Stimulated activated naive CD4-positive, alpha-beta T cell treated with Interleukin-2 at 50 U/mL for 16 hours (primary cell): ENCODE data around the gene PTX3.

ENCODE experiments used
- DNase-seq: peaks from one replicate; lab custom pipeline; 2025; lab: John Stamatoyannopoulos, UW

The PTX3 gene

DNA sequence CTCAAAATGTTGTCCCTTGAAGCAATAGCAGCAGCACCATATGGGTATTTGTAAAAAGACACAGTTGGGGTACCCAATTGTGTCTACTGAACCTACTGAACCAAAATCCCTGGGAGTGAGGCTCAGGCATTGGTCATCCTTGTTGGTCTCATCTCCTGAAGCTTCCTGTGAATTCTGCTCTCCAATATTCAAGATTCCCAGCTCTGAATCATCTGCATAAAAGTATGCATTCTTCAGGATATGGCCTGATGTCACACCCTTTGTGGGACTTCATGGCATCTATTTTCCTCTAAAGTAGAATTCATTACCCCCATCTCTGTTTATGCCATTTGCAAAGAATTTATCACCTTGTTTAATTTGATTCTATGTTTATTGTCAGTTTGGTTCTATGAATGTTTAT is 13.3 kb upstream of the PTX3 start:
- no peak for DNase-seq

DNA sequence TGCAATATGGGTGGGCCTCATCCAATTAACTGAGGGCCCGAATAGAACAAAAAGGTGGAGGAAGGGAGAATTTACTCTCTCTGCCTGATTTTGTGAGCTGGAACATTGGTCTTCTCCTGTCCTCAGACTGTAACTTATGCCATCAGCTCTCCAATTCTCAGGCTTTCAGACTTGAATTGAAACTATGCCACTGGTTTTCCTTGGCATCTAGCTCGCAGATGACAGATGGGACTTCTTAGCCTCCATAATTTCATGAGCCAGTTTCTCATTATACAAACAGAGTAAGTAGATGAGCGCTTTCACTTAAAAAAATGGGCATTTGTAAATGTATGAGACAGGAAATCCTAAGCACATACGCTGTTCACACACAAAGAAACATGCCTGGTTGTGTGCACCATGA is 8.7 kb upstream of the PTX3 start:
- DNase-seq = no peak

GRCh38 chr3:157428853-157429252 is 7.8 kb upstream of the PTX3 start:
- DNase-seq = no peak

DNA sequence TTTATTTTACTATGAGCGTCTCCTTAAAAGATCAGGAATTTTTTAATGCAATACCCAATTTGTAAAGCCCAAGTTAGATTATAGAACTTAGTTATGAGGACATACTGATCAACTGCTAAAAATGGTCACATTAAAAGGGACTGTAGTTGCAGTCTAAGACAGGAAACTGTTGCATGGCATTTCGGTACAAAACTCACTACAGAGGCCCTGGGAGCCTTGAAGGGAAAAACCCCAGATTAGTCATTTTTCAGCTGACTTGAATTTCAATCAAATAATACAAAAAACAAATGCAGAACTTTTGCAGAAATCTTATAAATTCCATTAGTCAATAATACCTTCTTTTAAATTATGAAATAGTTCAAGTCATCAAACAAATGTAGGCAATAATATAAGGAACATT is 6.9 kb upstream of the PTX3 start:
- no peak for DNase-seq

DNA sequence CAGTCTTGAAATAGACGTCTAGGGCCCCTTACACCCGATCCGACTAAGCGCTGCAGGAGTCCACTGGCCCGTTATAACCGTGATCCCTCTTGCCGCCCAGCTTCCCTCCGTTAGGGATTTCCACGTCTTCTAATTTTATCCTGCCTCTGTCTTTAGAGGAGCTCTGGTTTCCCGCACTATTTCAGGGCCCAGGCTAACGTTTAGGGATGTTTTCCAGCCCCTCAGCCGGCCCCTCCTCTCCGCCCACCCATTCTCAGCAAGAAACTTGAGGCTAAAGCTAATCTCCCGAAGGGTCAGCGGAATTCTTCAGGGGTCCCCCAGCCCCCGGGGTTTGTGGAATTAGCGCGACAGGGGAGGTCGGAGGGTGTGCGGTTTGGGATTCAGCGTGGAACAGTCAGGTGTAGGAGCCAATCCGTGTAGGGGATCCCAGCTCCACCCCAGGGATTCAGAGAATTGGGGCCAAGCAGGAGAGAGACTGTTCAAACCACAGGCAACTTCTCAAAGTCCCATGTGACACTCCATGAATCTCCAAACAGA is 1.6 kb downstream of the PTX3 start:
- no peak for DNase-seq

DNA sequence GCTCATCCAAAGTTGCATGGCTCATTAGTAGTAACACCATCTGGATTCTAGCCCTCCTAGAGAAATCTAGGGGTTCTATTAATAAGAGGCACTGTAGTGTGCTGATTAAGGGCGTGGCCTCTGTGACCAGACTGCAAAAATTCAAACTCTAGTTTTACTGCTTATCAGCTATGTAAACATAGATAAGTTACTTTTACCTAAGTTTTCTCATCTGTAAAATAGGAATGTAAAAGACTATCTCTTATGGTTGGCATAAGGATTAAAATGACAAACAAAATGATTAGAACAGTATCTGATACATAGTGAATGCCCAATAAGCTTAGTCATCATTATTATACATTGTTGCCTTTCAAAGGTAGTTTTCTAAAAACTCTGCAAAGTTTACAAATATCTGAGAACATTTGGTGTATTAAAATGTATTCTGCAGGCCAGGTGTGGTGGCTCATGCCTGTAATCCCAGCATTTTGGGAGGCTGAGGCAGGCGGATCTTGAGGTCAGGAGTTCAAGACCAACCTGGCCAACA is 4.5 kb downstream of the PTX3 start:
- DNase-seq = no peak

DNA sequence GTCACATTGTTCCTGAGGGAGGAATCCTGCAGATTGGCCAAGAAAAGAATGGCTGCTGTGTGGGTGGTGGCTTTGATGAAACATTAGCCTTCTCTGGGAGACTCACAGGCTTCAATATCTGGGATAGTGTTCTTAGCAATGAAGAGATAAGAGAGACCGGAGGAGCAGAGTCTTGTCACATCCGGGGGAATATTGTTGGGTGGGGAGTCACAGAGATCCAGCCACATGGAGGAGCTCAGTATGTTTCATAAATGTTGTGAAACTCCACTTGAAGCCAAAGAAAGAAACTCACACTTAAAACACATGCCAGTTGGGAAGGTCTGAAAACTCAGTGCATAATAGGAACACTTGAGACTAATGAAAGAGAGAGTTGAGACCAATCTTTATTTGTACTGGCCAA is 6.1 kb downstream of the PTX3 start:
- no peak for DNase-seq

GRCh38 chr3:157443905-157444796 is 7.5 kb downstream of the PTX3 start:
- no peak for DNase-seq

DNA sequence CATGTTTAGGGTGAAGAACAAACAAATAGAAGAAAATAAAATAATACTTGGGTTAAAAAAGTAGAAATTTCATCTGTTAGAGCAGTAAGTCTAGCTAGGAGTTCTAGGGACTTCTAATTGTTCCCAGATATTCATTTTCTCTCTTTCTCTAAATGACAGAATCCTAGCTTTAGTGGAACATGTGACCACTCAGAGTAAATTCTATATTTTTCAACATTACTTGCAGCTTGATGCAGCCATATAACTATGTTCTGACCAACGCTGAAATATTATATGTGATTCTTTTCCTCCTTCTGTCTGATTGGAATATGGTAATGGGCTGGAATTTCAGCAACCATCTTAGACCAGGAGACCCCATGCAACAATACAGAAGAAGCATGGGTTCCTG is 8.1 kb downstream of the PTX3 start:
- DNase-seq = no peak

GRCh38 chr3:157445857-157446256 is 9.2 kb downstream of the PTX3 start:
- no peak for DNase-seq

- no peak for DNase-seq
Observed at GRCh38 chr3:157447026-157447694, 10.5 kb downstream of the PTX3 start.

GRCh38 chr3:157452097-157452496 is 15.4 kb downstream of the PTX3 start:
- DNase-seq = no peak

DNA sequence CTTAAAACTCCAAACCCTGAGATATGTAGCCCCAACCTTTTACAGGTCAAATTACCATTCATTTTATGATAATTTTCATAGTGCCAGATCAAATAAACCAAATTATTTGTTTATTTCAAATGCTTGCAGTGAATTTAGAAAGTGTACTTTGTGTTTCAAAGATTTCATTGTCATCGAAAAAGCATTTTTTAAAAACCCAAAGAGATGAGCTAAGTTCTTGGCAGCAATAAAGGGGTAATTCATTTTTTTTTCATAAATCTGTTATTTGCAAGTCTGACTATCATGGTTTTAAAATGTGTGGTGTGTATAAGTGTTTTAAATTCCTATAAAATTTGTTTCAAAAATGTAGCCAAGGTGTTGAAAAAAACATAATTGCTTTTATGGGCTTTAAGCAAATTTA is 17.2 kb downstream of the PTX3 start:
- no peak for DNase-seq

DNA sequence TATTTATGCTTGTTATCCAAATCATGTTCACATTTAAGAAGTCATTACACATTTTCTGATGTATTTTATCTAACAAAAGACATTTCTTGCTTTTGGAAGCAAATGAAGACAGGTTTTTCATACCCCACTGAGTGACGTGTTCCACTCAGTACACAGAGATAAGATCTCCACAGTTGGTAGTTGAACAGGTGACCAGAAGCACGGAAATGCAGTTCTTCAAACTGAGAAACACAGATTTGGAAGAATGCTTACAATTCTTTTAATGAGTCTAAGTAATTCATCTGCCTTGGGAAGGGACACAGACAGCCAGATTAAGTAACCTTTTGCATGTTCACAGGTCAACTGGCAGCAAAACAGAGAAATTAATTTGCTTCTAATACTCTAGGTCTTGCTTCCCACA is 23.1 kb downstream of the PTX3 start:
- no peak for DNase-seq

DNA sequence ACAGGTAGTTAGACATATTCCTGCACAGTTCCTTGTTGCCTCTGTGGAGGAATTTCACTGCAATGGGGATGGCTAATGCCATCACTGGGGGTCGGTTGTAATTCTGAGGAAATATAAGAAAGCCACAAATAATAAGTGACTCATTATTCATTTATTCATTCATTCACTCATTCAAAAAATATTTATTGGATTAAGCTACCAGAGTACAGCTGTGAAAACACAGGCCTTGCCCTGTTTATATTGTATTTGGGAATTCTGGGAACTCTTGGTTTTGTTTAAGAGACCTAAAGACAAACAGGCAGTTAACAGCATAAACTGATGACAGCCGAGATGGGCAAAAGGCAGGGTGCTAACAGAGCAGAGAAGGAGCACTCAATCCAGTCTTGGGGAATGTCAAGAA is 23.6 kb downstream of the PTX3 start:
- DNase-seq = no peak

GRCh38 chr3:157463816-157464215 is 27.2 kb downstream of the PTX3 start:
- no peak for DNase-seq

DNA sequence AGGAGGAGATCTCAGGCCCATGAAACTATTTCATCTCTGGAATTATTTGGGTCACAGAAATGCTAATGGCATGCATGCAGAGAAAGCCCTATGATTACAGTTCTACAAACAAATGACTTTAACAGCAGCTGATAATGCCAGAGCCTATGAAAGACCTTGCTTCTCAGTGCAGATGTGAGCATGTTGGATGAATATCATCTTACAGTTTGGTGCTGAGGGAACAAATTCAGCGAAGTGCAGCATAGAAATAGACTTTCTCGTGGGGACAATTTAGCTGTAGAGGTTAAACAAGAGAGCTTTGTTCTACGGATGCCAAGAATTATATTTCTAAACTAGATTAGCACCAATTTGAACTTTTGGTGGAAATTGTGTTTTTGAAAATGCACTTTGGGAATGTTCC is 27.7 kb downstream of the PTX3 start:
- no peak for DNase-seq

- no peak for DNase-seq
Observed at GRCh38 chr3:157465741-157466140, 29.1 kb downstream of the PTX3 start.

- DNase-seq = no peak
Observed at GRCh38 chr3:157467200-157467599, 30.6 kb downstream of the PTX3 start.

GRCh38 chr3:157469561-157470294 is 33.1 kb downstream of the PTX3 start:
- no peak for DNase-seq

GRCh38 chr3:157471064-157471463 is 34.4 kb downstream of the PTX3 start:
- no peak for DNase-seq

DNA sequence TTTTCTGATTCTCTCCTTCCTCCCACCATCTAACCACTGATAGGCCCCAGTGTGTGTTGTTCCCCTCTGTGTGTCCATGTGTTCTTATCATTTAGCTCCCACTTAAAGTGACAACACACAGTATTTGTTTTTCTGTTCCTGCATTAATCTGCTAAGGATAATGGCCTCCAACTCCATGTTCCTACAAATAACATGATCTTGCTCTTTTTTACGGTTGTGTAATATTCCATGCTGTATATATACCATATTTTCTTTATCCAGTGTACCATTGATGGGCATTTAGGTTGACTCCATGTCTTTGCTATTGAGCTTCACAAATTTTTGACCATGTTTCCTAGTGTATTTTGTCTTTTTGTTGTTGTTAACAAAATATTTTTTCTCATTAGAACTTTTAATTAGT is 36.0 kb downstream of the PTX3 start:
- DNase-seq = no peak
